PC-9 (cell line): ENCODE results near the gene ZNF346. TPM values are rescaled to one million over a fixed set of nuclear protein-coding genes. Genes with fewer than 3 reads are reported as not detected.

Experiments
- BruUV-seq: library from RNA; stranded (reverse); fragments of 400-500 nt; replicated peaks from 2 replicates; lab custom pipeline; 2021; lab: Mats Ljungman, UMichigan
- CTCF ChIA-PET: fragments of 300-600 bp; sonication (Branson Sonifier 250); formaldehyde crosslinking; loops from one replicate; lab custom pipeline; 2022; ENCODE audit warnings: antibody characterized with exemption; lab: Charles Lee
- POLR2A ChIA-PET: fragments of 300-600 bp; sonication (Branson Sonifier 250); formaldehyde crosslinking; loops from one replicate; lab custom pipeline; 2022; ENCODE audit warnings: antibody characterized with exemption; ENCODE audit not compliant: unreplicated experiment; lab: Charles Lee
- DNase-seq, 2 experiments: peaks; one replicate each; pipeline versions ENCODE4 v3.0.0 to v3.0.0-alpha.2; 2015 to 2022; ENCODE audit warnings: mixed read lengths in 1 of 2
- H2AFZ ChIP-seq: fragments of 200-600 bp; sonication (generic); 2 replicates; pipeline ENCODE4 v1.8.1; 2017; ENCODE audit warnings: antibody characterized with exemption
- H3F3A ChIP-seq: fragments of 200-600 bp; sonication (generic); 2 replicates; pipeline ENCODE4 v1.8.1; 2017; ENCODE audit warnings: antibody characterized with exemption, mild to moderate bottlenecking, low read depth; ENCODE audit not compliant: insufficient read depth
- H3K27ac ChIP-seq: fragments of 200-600 bp; sonication (generic); 2 replicates; pipeline ENCODE4 v1.6.1; 2016; ENCODE audit warnings: mixed run types
- H3K27me3 ChIP-seq: fragments of 200-600 bp; sonication (generic); 2 replicates; pipeline ENCODE4 v1.6.1; 2016; ENCODE audit warnings: low read depth, mixed run types; ENCODE audit not compliant: insufficient read depth
- H3K36me3 ChIP-seq: fragments of 200-600 bp; sonication (generic); 2 replicates; pipeline ENCODE4 v1.6.1; 2016; ENCODE audit warnings: low read depth, mixed run types
- H3K4me1 ChIP-seq: fragments of 200-600 bp; sonication (generic); replicated peaks from 2 replicates; pipeline ENCODE4 v1.6.1; 2016; ENCODE audit warnings: mixed run types; ENCODE audit not compliant: insufficient read depth
- H3K4me2 ChIP-seq: fragments of 200-600 bp; sonication (generic); 2 replicates; pipeline ENCODE4 v1.6.1; 2017; ENCODE audit warnings: mixed run types
- H3K4me3 ChIP-seq: fragments of 200-600 bp; sonication (generic); 2 replicates; pipeline ENCODE4 v1.6.1; 2016; ENCODE audit warnings: mixed run types
- H3K79me2 ChIP-seq: fragments of 200-600 bp; sonication (generic); 2 replicates; pipeline ENCODE4 v1.6.1; 2017; ENCODE audit warnings: low read depth, mixed run types
- H3K9me2 ChIP-seq: fragments of 200-600 bp; sonication (generic); 2 replicates; pipeline ENCODE4 v1.8.1; 2017; ENCODE audit warnings: mild to moderate bottlenecking; ENCODE audit not compliant: insufficient read depth
- H3K9me3 ChIP-seq: fragments of 200-600 bp; sonication (generic); 2 replicates; pipeline ENCODE4 v1.8.1; 2016; ENCODE audit warnings: low read depth; ENCODE audit not compliant: insufficient read depth
- H4K20me1 ChIP-seq: fragments of 200-600 bp; sonication (generic); 2 replicates; pipeline ENCODE4 v1.8.1; 2017; ENCODE audit not compliant: insufficient read depth
- EZH2 ChIP-seq: fragments of 200-600 bp; sonication (generic); IDR thresholded peaks from 2 replicates; pipeline ENCODE4 v1.8.0; 2017; ENCODE audit warnings: antibody characterized with exemption, low read depth
- intact Hi-C: fragments of 100-400 bp; cut with micrococcal nuclease; formaldehyde crosslinking; loops from one replicate; pipeline ENCODE4 v1.10.0; 2022; ENCODE audit not compliant: unreplicated experiment
- total RNA-seq: library from RNA; stranded (reverse); gene quantifications from 2 replicates; pipeline ENCODE4 v1.2.3, GENCODE V29; 2021
- TF ChIP-seq, protein P1 (sequence below): fragments of 200-600 bp; sonication (generic); conservative IDR thresholded peaks from 2 replicates; pipeline ENCODE4 v1.6.1; 2017; ENCODE audit warnings: mixed run types, antibody characterized with exemption, mild to moderate bottlenecking, moderate library complexity

The ZNF346 gene
- total RNA-seq, 1 experiment from 2014 or later, result 23.8 TPM

GRCh38 chr5:177024559-177024958 lies 2.1 kb downstream of the ZNF346 start:
- no peak overlapping the region for H3K27ac ChIP-seq
- no peak overlapping the region for H3K4me2 ChIP-seq
- H3K79me2 ChIP-seq, result peaks cover 31% of the 10 kb centered on the region
- H3F3A ChIP-seq, result 0 out of 2 replicates have a peak, but pooled peaks cover 4% of the 10 kb centered on the region
- H2AFZ ChIP-seq, result no peak overlapping the region
- no peak overlapping the region for H3K4me3 ChIP-seq
- 0 out of 2 replicates have a peak, but pooled peaks cover 3% of the 10 kb centered on the region for H3K36me3 ChIP-seq
- BruUV-seq, result no TSS peak
- CTCF ChIA-PET, result no interaction called here
- no peaks in the 10 kb centered on the region for H3K27me3 ChIP-seq
- peaks cover 13% of the 10 kb centered on the region for H3K4me1 ChIP-seq
- intact Hi-C loops, result no loop called here
- TF ChIP-seq, protein P1, sequence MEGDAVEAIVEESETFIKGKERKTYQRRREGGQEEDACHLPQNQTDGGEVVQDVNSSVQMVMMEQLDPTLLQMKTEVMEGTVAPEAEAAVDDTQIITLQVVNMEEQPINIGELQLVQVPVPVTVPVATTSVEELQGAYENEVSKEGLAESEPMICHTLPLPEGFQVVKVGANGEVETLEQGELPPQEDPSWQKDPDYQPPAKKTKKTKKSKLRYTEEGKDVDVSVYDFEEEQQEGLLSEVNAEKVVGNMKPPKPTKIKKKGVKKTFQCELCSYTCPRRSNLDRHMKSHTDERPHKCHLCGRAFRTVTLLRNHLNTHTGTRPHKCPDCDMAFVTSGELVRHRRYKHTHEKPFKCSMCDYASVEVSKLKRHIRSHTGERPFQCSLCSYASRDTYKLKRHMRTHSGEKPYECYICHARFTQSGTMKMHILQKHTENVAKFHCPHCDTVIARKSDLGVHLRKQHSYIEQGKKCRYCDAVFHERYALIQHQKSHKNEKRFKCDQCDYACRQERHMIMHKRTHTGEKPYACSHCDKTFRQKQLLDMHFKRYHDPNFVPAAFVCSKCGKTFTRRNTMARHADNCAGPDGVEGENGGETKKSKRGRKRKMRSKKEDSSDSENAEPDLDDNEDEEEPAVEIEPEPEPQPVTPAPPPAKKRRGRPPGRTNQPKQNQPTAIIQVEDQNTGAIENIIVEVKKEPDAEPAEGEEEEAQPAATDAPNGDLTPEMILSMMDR, result no peak
- TF ChIP-seq EZH2, result no peak
- H3K9me2 ChIP-seq, result no peaks in the 10 kb centered on the region
- H3K9me3 ChIP-seq, result no peaks in the 10 kb centered on the region
- POLR2A ChIA-PET, result no interaction called here
- DNase-seq, result no peak
- peaks cover 5% of the 10 kb centered on the region; the same call in 1 of the 2 replicates for H4K20me1 ChIP-seq

GRCh38 chr5:177025101-177025601 lies 2.7 kb downstream of the ZNF346 start:
- DNase-seq, result no peak
- Histone ChIP-seq H3K4me1 (peaks cover 13% of the 10 kb centered on the region), H3K4me2 (no peak overlapping the region), H3K27me3 (no peaks in the 10 kb centered on the region), H3K79me2 (peaks cover 31% of the 10 kb centered on the region), H3K27ac (no peak overlapping the region), H4K20me1 (peaks cover 5% of the 10 kb centered on the region; the same call in 1 of the 2 replicates), H3K36me3 (0 out of 2 replicates have a peak, but pooled peaks cover 3% of the 10 kb centered on the region), H3K9me3 (no peaks in the 10 kb centered on the region), H3K4me3 (no peak overlapping the region), H3F3A (0 out of 2 replicates have a peak, but pooled peaks cover 4% of the 10 kb centered on the region), H3K9me2 (no peaks in the 10 kb centered on the region), H2AFZ (no peak overlapping the region)
- intact Hi-C loops, result no loop called here
- ChIA-PET CTCF (no interaction called here), POLR2A (no interaction called here)
- BruUV-seq, result no TSS peak
- TF ChIP-seq, protein P1, result no peak
- no peak for TF ChIP-seq EZH2

GRCh38 chr5:177027665-177028064 lies 5.2 kb downstream of the ZNF346 start:
- no TSS peak for BruUV-seq
- Histone ChIP-seq H3K79me2 (peaks cover 26% of the 10 kb centered on the region), H2AFZ (no peak overlapping the region), H3K4me1 (peaks cover 5% of the 10 kb centered on the region), H3K4me3 (no peak overlapping the region), H3F3A (0 out of 2 replicates have a peak, but pooled peaks cover 4% of the 10 kb centered on the region), H3K27me3 (no peaks in the 10 kb centered on the region), H3K27ac (no peak overlapping the region), H3K9me2 (no peaks in the 10 kb centered on the region), H3K36me3 (0 out of 2 replicates have a peak, but pooled peaks cover 3% of the 10 kb centered on the region), H3K4me2 (no peak overlapping the region), H3K9me3 (no peaks in the 10 kb centered on the region), H4K20me1 (peaks cover 5% of the 10 kb centered on the region; the same call in 1 of the 2 replicates)
- intact Hi-C loops, result no loop called here
- no peak for DNase-seq
- CTCF ChIA-PET, result interaction anchor here (0.7 kb wide), 2 partner anchors 14 to 22 kb away, joined by 9 to 20 read pairs; no protein-coding TSS in a partner anchor
- TF ChIP-seq EZH2, result no peak
- TF ChIP-seq, protein P1, result no peak
- POLR2A ChIA-PET, result no interaction called here
